Measurements from ENCODE around the gene TTLL5.

Gene TTLL5

DNA sequence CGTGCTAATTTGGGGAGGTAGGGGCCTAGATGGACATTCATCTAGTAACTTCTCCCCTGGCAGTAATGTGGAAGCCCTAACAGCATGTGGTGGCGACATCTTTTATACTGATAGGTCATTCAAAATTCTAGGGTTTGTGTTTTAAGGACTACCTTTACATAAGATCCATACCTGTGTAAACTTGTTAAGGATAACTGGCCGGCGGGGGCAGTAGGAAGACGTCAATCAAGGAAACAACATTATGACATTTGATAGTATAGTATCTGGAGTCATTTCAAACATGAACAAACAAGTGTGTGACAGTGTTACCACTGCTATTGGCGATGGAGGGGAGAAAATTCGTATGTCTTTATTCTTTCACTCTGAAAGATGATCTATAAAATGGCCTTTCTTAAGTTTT is 120.0 kb downstream of the TTLL5 start:
- CTCF ChIA-PET, result interaction anchor here (0.6 kb wide), 1 partner anchor 17 kb away, joined by 5 read pairs; no protein-coding TSS in a partner anchor
- no peak overlapping the region for H3K27ac ChIP-seq
- POLR2A ChIA-PET (ENCODE audit: low non-redundant PET), result no interaction called here
- TF ChIP-seq, protein P1, sequence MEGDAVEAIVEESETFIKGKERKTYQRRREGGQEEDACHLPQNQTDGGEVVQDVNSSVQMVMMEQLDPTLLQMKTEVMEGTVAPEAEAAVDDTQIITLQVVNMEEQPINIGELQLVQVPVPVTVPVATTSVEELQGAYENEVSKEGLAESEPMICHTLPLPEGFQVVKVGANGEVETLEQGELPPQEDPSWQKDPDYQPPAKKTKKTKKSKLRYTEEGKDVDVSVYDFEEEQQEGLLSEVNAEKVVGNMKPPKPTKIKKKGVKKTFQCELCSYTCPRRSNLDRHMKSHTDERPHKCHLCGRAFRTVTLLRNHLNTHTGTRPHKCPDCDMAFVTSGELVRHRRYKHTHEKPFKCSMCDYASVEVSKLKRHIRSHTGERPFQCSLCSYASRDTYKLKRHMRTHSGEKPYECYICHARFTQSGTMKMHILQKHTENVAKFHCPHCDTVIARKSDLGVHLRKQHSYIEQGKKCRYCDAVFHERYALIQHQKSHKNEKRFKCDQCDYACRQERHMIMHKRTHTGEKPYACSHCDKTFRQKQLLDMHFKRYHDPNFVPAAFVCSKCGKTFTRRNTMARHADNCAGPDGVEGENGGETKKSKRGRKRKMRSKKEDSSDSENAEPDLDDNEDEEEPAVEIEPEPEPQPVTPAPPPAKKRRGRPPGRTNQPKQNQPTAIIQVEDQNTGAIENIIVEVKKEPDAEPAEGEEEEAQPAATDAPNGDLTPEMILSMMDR (conservative IDR thresholded peaks at IDR 0.05; ENCODE audit: low read depth), result no peak
- DNase-seq (ENCODE audit: low spot score), result peak; percentile 5

DNA sequence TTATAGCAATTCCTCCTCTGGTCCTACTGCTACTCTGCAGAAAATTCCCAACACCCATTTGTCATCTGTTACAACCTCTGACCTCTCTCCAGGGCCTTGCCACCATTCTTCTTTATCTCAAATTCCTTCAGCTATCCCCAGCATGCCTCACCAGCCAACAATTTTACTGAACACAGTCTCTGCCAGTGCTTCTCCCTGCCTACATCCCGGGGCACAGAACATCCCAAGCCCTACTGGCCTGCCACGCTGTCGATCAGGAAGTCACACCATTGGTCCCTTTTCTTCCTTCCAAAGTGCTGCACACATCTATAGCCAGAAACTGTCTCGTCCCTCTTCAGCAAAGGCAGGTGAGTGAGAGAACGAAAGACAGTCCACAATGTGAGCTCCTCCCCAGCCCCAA is 122.1 kb downstream of the TTLL5 start:
- DNase-seq (ENCODE audit: low spot score), result no peak
- CTCF ChIA-PET, result no interaction called here
- POLR2A ChIA-PET (ENCODE audit: low non-redundant PET), result no interaction called here
- TF ChIP-seq, protein P1 (conservative IDR thresholded peaks at IDR 0.05; ENCODE audit: low read depth), result no peak
- no peak overlapping the region for H3K27ac ChIP-seq

GRCh38 chr14:75783602-75784313 is 122.7 kb downstream of the TTLL5 start:
- TF ChIP-seq, protein P1 (conservative IDR thresholded peaks at IDR 0.05; ENCODE audit: low read depth), result no peak
- CTCF ChIA-PET, result no interaction called here
- no peak for DNase-seq (ENCODE audit: low spot score)
- no peak overlapping the region for H3K27ac ChIP-seq
- POLR2A ChIA-PET (ENCODE audit: low non-redundant PET), result no interaction called here

DNA sequence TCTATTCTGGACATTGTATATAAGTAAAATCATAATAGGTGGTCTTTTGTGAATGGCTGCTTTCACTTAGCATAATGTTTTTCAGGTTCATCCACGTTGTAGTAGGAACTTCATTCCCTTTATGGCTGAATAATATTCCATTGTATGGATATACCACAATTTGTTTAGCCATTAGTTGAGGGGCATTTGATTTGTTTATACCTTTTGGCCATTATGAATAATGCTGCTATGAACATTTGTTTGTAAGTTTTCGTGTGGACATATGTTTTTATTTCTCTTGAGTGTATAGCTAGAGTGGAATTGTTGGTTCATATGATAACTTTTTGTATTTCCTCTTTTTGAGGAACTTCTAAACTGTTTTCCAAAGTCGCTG is 123.3 kb downstream of the TTLL5 start:
- no peak overlapping the region for H3K27ac ChIP-seq
- TF ChIP-seq, protein P1 (conservative IDR thresholded peaks at IDR 0.05; ENCODE audit: low read depth), result no peak
- ChIA-PET POLR2A (ENCODE audit: low non-redundant PET) (no interaction called here), CTCF (no interaction called here)
- no peak for DNase-seq (ENCODE audit: low spot score)

- DNase-seq (ENCODE audit: low spot score), result no peak
- CTCF ChIA-PET, result interaction anchor here (0.6 to 1.2 kb wide), 4 partner anchors 14 to 1460 kb away, joined by 3 to 6 read pairs (median 3); no protein-coding TSS in a partner anchor
- H3K27ac ChIP-seq, result no peak overlapping the region
- POLR2A ChIA-PET (ENCODE audit: low non-redundant PET), result no interaction called here
- TF ChIP-seq, protein P1 (conservative IDR thresholded peaks at IDR 0.05; ENCODE audit: low read depth), result no peak
Observed at GRCh38 chr14:75793806-75794205, 132.8 kb downstream of the TTLL5 start.

- no peak overlapping the region for H3K27ac ChIP-seq
- no peak for DNase-seq (ENCODE audit: low spot score)
- POLR2A ChIA-PET (ENCODE audit: low non-redundant PET), result no interaction called here
- CTCF ChIA-PET, result no interaction called here
- TF ChIP-seq, protein P1 (conservative IDR thresholded peaks at IDR 0.05; ENCODE audit: low read depth), result no peak
Observed at GRCh38 chr14:75794615-75795038, 133.6 kb downstream of the TTLL5 start.
